GM12801 (cell line): ENCODE measurements around the gene MNT.

ENCODE experiments used
- TF ChIP-seq, protein P1 (sequence below): IDR thresholded peaks from one replicate; pipeline ENCODE4 v1.5.1; 2011; ENCODE audit warnings: control low read depth; ENCODE audit not compliant: insufficient read length; ENCODE audit errors: extremely low read depth

MNT gene, protein sequence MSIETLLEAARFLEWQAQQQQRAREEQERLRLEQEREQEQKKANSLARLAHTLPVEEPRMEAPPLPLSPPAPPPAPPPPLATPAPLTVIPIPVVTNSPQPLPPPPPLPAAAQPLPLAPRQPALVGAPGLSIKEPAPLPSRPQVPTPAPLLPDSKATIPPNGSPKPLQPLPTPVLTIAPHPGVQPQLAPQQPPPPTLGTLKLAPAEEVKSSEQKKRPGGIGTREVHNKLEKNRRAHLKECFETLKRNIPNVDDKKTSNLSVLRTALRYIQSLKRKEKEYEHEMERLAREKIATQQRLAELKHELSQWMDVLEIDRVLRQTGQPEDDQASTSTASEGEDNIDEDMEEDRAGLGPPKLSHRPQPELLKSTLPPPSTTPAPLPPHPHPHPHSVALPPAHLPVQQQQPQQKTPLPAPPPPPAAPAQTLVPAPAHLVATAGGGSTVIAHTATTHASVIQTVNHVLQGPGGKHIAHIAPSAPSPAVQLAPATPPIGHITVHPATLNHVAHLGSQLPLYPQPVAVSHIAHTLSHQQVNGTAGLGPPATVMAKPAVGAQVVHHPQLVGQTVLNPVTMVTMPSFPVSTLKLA

DNA sequence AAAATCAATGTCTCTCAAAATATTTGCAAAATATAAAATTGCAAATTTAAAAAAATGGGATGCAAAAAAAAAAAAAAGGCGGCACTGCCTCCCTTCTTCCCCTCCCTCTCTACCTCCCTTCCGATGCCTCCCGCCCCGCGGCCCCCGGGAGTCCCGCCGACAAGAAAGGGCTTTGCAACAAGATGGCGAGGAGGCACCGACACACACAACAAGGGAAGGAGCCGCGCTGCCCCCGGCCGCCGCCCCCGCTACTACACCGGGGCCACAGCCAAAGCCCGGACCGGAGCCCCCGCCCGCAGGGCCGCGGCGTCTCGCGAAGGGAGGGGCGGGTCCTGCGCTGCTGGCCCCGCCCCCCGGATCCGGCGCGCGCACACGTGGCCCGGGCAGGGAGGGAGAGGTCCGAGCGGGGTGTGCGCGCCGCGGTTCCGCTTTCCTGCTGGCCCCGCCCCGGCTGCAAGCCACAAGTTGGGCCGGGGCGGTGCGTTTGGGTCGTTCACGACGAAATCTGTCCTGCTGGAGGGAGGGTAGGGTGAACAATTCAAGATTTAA is at the start of gene MNT:
TSS of gene MNT (minus strand) at position 184 of the 549 bp plus-strand sequence. CDS start 348 bp downstream, outside the sequence.
- TF ChIP-seq, protein P1, sequence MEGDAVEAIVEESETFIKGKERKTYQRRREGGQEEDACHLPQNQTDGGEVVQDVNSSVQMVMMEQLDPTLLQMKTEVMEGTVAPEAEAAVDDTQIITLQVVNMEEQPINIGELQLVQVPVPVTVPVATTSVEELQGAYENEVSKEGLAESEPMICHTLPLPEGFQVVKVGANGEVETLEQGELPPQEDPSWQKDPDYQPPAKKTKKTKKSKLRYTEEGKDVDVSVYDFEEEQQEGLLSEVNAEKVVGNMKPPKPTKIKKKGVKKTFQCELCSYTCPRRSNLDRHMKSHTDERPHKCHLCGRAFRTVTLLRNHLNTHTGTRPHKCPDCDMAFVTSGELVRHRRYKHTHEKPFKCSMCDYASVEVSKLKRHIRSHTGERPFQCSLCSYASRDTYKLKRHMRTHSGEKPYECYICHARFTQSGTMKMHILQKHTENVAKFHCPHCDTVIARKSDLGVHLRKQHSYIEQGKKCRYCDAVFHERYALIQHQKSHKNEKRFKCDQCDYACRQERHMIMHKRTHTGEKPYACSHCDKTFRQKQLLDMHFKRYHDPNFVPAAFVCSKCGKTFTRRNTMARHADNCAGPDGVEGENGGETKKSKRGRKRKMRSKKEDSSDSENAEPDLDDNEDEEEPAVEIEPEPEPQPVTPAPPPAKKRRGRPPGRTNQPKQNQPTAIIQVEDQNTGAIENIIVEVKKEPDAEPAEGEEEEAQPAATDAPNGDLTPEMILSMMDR = no peak

DNA sequence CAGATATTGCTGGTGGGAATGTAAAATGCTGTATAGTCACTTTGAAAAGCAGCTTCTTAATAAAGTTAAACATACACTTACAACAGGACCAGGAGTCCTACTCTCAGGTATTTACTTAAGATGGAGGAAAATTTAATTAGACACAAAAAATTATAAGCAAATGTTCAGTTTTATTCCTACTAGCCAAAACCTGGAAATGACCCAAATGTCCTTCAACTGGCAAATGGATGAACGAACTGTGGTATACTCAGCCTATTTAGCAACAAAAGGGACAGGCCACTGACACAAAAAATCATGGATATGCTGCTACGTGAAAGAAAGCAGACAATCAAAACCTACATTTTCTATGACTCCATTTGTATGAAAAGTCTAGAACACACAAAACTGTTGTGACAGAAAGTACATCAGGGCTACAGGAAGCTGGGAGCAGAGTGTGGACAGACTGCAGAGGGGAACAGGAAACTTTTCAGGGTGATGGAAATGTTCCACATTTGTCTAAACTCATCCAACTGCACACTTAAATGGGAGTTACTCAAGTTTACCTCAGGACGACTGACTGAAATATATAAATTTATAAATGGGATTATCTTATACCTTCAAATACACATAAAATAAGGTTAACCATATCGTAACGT is 49.3 kb upstream of the MNT start:
- TF ChIP-seq, protein P1 = no peak

DNA sequence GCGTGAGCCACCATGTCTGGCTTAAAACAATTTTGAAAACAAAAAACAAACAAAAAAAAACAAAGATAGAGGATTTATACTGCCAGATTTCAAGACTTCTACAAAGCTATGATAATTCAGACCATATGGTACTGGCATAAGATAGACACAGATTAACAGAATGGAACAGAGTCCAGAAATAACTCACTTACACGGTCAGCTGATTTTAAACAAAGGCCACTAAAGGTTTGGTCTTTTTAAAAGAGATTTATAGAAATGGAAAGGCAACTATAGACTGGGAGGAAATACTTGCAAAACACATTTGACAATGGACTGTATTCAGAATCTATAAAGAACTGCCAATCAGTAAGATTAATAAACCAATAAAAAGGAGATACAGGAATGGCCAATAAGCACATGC is 48.6 kb upstream of the MNT start:
- TF ChIP-seq, protein P1 = no peak

DNA sequence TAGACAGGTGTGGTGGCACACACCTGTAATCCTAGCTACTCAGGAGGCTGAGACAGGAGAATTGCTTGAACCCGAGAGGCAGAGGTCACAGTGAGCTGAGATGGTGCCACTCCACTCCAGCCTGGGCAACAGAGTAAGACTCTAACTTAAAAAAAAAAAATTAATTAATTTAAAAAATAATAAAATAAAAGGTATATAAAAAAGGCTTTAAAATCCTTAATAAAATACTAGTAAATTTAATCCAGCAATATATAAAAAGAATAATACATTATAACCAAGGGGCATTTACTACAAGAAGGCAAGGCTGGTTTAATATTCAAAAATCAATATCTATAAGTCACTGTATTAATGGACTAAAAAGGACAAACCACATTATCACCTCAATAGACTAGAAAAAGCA is 44.8 kb upstream of the MNT start:
- TF ChIP-seq, protein P1 = no peak

DNA sequence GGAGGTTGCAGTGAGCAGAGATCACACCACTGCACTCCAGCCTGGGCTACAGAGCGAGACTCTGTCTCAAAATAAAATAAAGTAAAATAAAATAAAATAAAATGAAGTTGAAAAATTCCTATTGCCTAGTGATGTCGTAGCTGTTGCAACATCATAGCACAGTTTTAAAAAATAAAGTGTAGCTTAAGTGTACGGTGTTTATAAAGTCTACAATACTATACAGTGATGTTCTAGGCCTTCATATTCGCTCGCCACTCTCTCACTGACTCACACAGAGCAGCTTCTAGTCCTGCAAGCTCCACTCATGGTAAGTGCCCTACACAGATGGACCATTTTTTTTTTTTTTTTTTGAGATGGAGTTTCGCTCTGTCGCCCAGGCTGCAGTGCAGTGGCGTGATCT is 43.5 kb upstream of the MNT start:
- TF ChIP-seq, protein P1 = no peak

DNA sequence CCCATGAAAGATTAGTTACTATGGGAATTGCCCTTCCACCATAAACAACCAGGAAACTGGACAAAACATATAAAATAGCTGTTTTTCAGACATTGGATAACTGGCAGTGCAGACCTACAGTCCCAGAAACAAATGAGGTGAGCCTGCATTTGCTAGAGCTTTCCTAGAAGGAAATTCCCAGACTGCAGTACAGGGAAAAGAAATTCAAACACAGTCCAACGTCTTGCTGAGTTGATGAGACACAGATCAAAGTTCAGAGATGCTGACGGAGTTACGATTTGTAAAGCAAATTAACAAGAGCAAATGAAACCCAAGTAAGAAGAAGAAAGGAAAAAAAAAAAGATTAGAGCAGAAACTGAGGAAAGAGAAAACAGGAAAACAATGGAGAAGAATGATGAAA is 41.3 kb upstream of the MNT start:
- TF ChIP-seq, protein P1 = no peak

DNA sequence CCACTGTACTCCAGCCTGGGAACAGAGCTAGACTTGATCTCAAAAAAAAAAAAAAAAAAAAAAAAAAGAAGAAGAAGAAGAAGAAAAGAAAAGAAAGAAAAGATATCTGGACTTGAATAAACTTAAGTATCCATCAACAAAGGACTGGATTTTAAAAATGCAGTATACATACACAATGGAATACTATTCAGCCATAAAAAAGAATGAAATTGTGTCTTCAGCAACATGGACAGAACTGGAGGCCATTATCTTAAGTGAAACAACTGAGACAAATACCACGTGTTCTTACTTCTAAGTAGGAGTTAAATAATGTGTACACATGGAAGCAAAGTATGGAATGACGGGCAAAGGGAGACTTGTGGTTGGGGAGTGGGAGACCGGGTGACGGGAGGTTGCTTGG is 40.1 kb upstream of the MNT start:
- TF ChIP-seq, protein P1 = no peak
